Endothelial cell of umbilical vein (primary cell): ENCODE measurements around the gene NUP214. TPM values are rescaled to one million over a fixed set of nuclear protein-coding genes. Genes with fewer than 3 reads are reported as not detected.

Source experiments
- BruUV-seq: library from RNA; stranded (reverse); fragments of 400-500 nt; replicated peaks from 2 replicates; lab custom pipeline; 2021; lab: Mats Ljungman, UMichigan
- CTCF ChIA-PET: fragments of 300-600, 350-600 bp; sonication (Branson Sonifier 250); formaldehyde crosslinking; loops from one replicate; lab custom pipeline; 2021; ENCODE audit warnings: antibody characterized with exemption, inconsistent platforms; lab: Charles Lee
- POLR2A ChIA-PET: fragments of 300-600, 350-600 bp; sonication (Branson Sonifier 250); formaldehyde crosslinking; loops from one replicate; lab custom pipeline; 2021; ENCODE audit warnings: antibody characterized with exemption, inconsistent platforms; lab: Charles Lee
- DNase-seq: peaks from one replicate; pipeline ENCODE4 v3.0.0-alpha.2; 2011; ENCODE audit warnings: low read depth, low spot score
- FAIRE-seq: peaks from 2 replicates; lab custom pipeline; 2011; peaks lifted over from hg19 to GRCh38; lab: Jason Lieb, UNC
- H2AFZ ChIP-seq: 2 replicates; pipeline ENCODE4 v1.6.0; 2012; ENCODE audit warnings: low read depth, low read length, control low read depth, inconsistent platforms
- H3K27ac ChIP-seq: 2 replicates; pipeline ENCODE4 v1.5.1; 2011; ENCODE audit warnings: low read depth, mild to moderate bottlenecking, control low read depth, low read length, moderate library complexity; ENCODE audit not compliant: insufficient read depth
- H3K27me3 ChIP-seq, 2 experiments: 2 replicates each; pipeline versions ENCODE4 v1.6.0 to v1.6.1; 2011; ENCODE audit warnings: low read length in 2 of 2, mixed read lengths in 1 of 2; ENCODE audit not compliant: control insufficient read depth in 2 of 2, insufficient read depth in 2 of 2
- H3K36me3 ChIP-seq, 2 experiments: 2 replicates in 1 of 2; 3 replicates in 1 of 2; pipeline ENCODE4 v1.5.1; 2011; ENCODE audit warnings: low read length in 2 of 2, mild to moderate bottlenecking in 1 of 2, moderate library complexity in 1 of 2; ENCODE audit not compliant: control insufficient read depth in 2 of 2, insufficient read depth in 2 of 2; ENCODE audit errors: extremely low read depth in 1 of 2
- H3K4me1 ChIP-seq: 3 replicates; pipeline ENCODE4 v1.5.1; 2011; ENCODE audit warnings: mild to moderate bottlenecking, low read length; ENCODE audit not compliant: control insufficient read depth, insufficient read depth; ENCODE audit errors: extremely low read depth
- H3K4me2 ChIP-seq: 2 replicates; pipeline ENCODE4 v1.6.1; 2011; ENCODE audit warnings: low read length, control low read depth, mixed read lengths; ENCODE audit not compliant: insufficient read depth
- H3K4me3 ChIP-seq, 3 experiments: fragments of 200-600 bp in 1 of 3; sonication (generic), shearing (Covaris generic) in 1 of 3; replicated peaks in 1 of 3; 2 replicates each; pipeline ENCODE4 v1.5.1; 2011 to 2016; ENCODE audit warnings: control low read depth in 3 of 3, low read length in 3 of 3, mild to moderate bottlenecking in 2 of 3, inconsistent platforms in 1 of 3, low read depth in 1 of 3, moderate library complexity in 1 of 3; ENCODE audit not compliant: insufficient read depth in 1 of 3
- H3K79me2 ChIP-seq: 2 replicates; pipeline ENCODE4 v1.6.0; 2012; ENCODE audit warnings: low read length, inconsistent platforms; ENCODE audit not compliant: control insufficient read depth, insufficient read depth
- H3K9ac ChIP-seq: replicated peaks from 2 replicates; pipeline ENCODE3; 2011; ENCODE audit warnings: low read length, control low read depth; ENCODE audit not compliant: insufficient read depth; ENCODE audit errors: extremely low read depth
- H3K9me1 ChIP-seq: replicated peaks from 3 replicates; pipeline ENCODE4 v1.6.0; 2011; ENCODE audit warnings: mild to moderate bottlenecking, low read length; ENCODE audit not compliant: control insufficient read depth, insufficient read depth; ENCODE audit errors: extremely low read depth
- H3K9me3 ChIP-seq: replicated peaks from 2 replicates; pipeline ENCODE4 v1.5.1; 2012; ENCODE audit warnings: low read length, inconsistent platforms; ENCODE audit not compliant: control insufficient read depth, insufficient read depth
- H4K20me1 ChIP-seq: replicated peaks from 2 replicates; pipeline ENCODE3; 2011; ENCODE audit warnings: mild to moderate bottlenecking, low read length; ENCODE audit not compliant: control insufficient read depth, insufficient read depth; ENCODE audit errors: extremely low read depth
- CTCF ChIP-seq, 2 donors: IDR thresholded peaks; 1 replicate in 1 of 2; 2 replicates in 1 of 2; pipeline ENCODE4 v1.5.1; 2011; ENCODE audit warnings: low read length in 2 of 2, mild to moderate bottlenecking in 2 of 2, moderate library complexity in 2 of 2, control low read depth in 1 of 2, inconsistent platforms in 1 of 2, low read depth in 1 of 2; ENCODE audit not compliant: insufficient read depth in 1 of 2; ENCODE audit errors: extremely low read depth in 1 of 2
- EZH2 ChIP-seq: IDR thresholded peaks from 2 replicates; pipeline ENCODE4 v1.6.1; 2012; ENCODE audit warnings: borderline replicate concordance, low read depth, mild to moderate bottlenecking, moderate library complexity, low read length, inconsistent platforms; ENCODE audit not compliant: severe bottlenecking
- FOS ChIP-seq: IDR thresholded peaks from 2 replicates; pipeline ENCODE4 v1.6.1; 2011; ENCODE audit warnings: mild to moderate bottlenecking, low read length, moderate library complexity, borderline replicate concordance; ENCODE audit not compliant: insufficient read depth
- JUN ChIP-seq: IDR thresholded peaks from 2 replicates; pipeline ENCODE4 v1.6.1; 2011; ENCODE audit warnings: borderline replicate concordance, low read depth; ENCODE audit not compliant: insufficient read length, insufficient read depth
- MYC ChIP-seq: IDR thresholded peaks from one replicate; pipeline ENCODE4 v1.6.1; 2011; ENCODE audit warnings: mild to moderate bottlenecking, low read depth, low read length
- POLR2A ChIP-seq: IDR thresholded peaks from 2 replicates; pipeline ENCODE4 v1.6.1; 2012; ENCODE audit warnings: low read depth, mild to moderate bottlenecking, control low read depth, low read length
- dilution Hi-C: fragments of 300-500 bp; cut with MboI; formaldehyde crosslinking; loops from one replicate; pipeline ENCODE4 v1.15.0; 2019; ENCODE audit warnings: low sequenced_read_pairs; ENCODE audit not compliant: extremely low pct_ligation_motif_present
- intact Hi-C: fragments of 100-400 bp; cut with micrococcal nuclease; formaldehyde crosslinking; loops from one replicate; pipeline ENCODE4 v1.10.0; 2022
- polyA plus RNA-seq, 4 experiments: library from polyadenylated mRNA; depleted of rRNA in 3 of 4; stranded (reverse) in 3 of 4; unstranded in 1 of 4; fragments of >200 nt; gene quantifications; 2 replicates each; pipeline versions ENCODE4 v1.2.1 to v1.2.3, GENCODE V29; 2011 to 2012; ENCODE audit warnings: missing spikeins in 1 of 4
- total RNA-seq: library from RNA; stranded (reverse); gene quantifications from 2 replicates; pipeline ENCODE4 v1.2.3, GENCODE V29; 2021
- TF ChIP-seq, protein P1 (sequence below): IDR thresholded peaks from 2 replicates; pipeline ENCODE4 v1.6.1; 2011; ENCODE audit not compliant: insufficient read depth, insufficient read length

The NUP214 gene
- total and polyA plus RNA-seq, 2 donors (not counting 3 experiments of a cell fraction or from before 2014, with no cell fraction given): 28.7 to 65.9 TPM

- no peaks in the 10 kb centered on the region for H4K20me1 ChIP-seq
- H3K4me2 ChIP-seq: no peak overlapping the region
- no peaks in the 10 kb centered on the region for H3K9me1 ChIP-seq
- no peak overlapping the region for H3K4me3 ChIP-seq
- DNase-seq (no peak), FAIRE-seq (no peak)
- intact Hi-C loops: no loop called here
- no TSS peak for BruUV-seq
- no peak overlapping the region for H3K9ac ChIP-seq
- dilution Hi-C loops: no loop called here
- POLR2A ChIA-PET: no interaction called here
- no peak overlapping the region for H2AFZ ChIP-seq
- no peak for TF ChIP-seq POLR2A
- TF ChIP-seq JUN: no peak
- TF ChIP-seq EZH2: no peak
- TF ChIP-seq, protein P1, sequence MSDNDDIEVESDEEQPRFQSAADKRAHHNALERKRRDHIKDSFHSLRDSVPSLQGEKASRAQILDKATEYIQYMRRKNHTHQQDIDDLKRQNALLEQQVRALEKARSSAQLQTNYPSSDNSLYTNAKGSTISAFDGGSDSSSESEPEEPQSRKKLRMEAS: no peak
- TF ChIP-seq CTCF (IDR thresholded peaks at IDR 0.05; ENCODE audit: extremely low read depth in 1 of 2, insufficient read depth in 1 of 2, low read depth in 1 of 2, low read length in 2 of 2): no peak
- no peak overlapping the region for H3K27ac ChIP-seq
- H3K36me3 ChIP-seq: peaks cover 0 to 24% of the 10 kb centered on the region in 2 experiments
- CTCF ChIA-PET: no interaction called here
- no peaks in the 10 kb centered on the region for H3K27me3 ChIP-seq
- no peaks in the 10 kb centered on the region for H3K79me2 ChIP-seq
- peaks cover 32% of the 10 kb centered on the region for H3K4me1 ChIP-seq
- no peaks in the 10 kb centered on the region for H3K9me3 ChIP-seq
These were observed 110.1 kb downstream of the NUP214 start for GRCh38 chr9:131235480-131235851.

GRCh38 chr9:131236161-131236560 is 110.8 kb downstream of the NUP214 start:
- no peak overlapping the region for H3K9ac ChIP-seq
- intact Hi-C loops: no loop called here
- H3K36me3 ChIP-seq: peaks cover 0 to 23% of the 10 kb centered on the region in 2 experiments
- TF ChIP-seq CTCF (IDR thresholded peaks at IDR 0.05; ENCODE audit: extremely low read depth in 1 of 2, insufficient read depth in 1 of 2, low read depth in 1 of 2, low read length in 2 of 2) (no peak), POLR2A (no peak), FOS (no peak), MYC (no peak), EZH2 (no peak)
- H3K4me2 ChIP-seq: no peak overlapping the region
- no peaks in the 10 kb centered on the region for H3K9me3 ChIP-seq
- BruUV-seq: no TSS peak
- CTCF ChIA-PET: interaction anchor here (1.0 to 1.2 kb wide), 2 partner anchors 40 to 100 kb away, joined by 3 to 4 read pairs; partner anchors contain the start of gene FAM78A
- H3K9me1 ChIP-seq: no peaks in the 10 kb centered on the region
- H3K4me3 ChIP-seq: no peak overlapping the region
- H3K79me2 ChIP-seq: no peaks in the 10 kb centered on the region
- no peak for DNase-seq
- H3K27me3 ChIP-seq: no peaks in the 10 kb centered on the region
- peaks cover 32% of the 10 kb centered on the region for H3K4me1 ChIP-seq
- H3K27ac ChIP-seq: no peak overlapping the region
- FAIRE-seq: no peak
- dilution Hi-C loops: no loop called here
- no peaks in the 10 kb centered on the region for H4K20me1 ChIP-seq
- POLR2A ChIA-PET: no interaction called here
- no peak overlapping the region for H2AFZ ChIP-seq
